HFFc6 (cell line): Measurements from ENCODE around the gene FEZ2. TPM values are rescaled to one million over a fixed set of nuclear protein-coding genes. Genes with fewer than 3 reads are reported as not detected.

Source experiments
- DNase-seq: peaks from one replicate; pipeline ENCODE4 v3.0.0-alpha.2; 2018
- H3K27ac Mint-ChIP-seq: 2 replicates; pipeline ENCODE4 v1.8.0; 2020; ENCODE audit warnings: mild to moderate bottlenecking, mixed read lengths
- H3K27me3 Mint-ChIP-seq: 2 replicates; pipeline ENCODE4 v1.8.0; 2021; ENCODE audit warnings: mild to moderate bottlenecking, moderate library complexity, mixed read lengths; ENCODE audit not compliant: insufficient read depth
- H3K36me3 Mint-ChIP-seq: 2 replicates; pipeline ENCODE4 v1.8.0; 2021; ENCODE audit warnings: low read depth, mixed read lengths
- H3K4me1 Mint-ChIP-seq: 2 replicates; pipeline ENCODE4 v1.8.0; 2020; ENCODE audit warnings: low read depth, mixed read lengths
- H3K4me3 Mint-ChIP-seq: 2 replicates; pipeline ENCODE4 v1.8.0; 2020; ENCODE audit warnings: mild to moderate bottlenecking, moderate library complexity, mixed read lengths
- H3K9me3 Mint-ChIP-seq: 2 replicates; pipeline ENCODE4 v1.8.0; 2020; ENCODE audit warnings: mild to moderate bottlenecking, mixed read lengths
- total RNA-seq, 6 experiments: library from RNA; stranded (reverse); fragmentation: NEBNext Ultra II Directional; extraction: Animal tissue kit (Norgen Biotek cat#: 25700); gene quantifications; 2 replicates in 1 of 6; 3 replicates in 5 of 6; pipeline ENCODE4 v1.2.3, GENCODE V29; 2021
- TF ChIP-seq, protein P1 (sequence below): fragments of 200-600 bp; sonication (generic); IDR thresholded peaks from 2 replicates; pipeline ENCODE4 v1.5.0; 2021; ENCODE audit warnings: antibody characterized with exemption, mild to moderate bottlenecking

The FEZ2 gene
- total RNA-seq, 6 experiments from 2014 or later: 113 to 126 (median 120) TPM

DNA sequence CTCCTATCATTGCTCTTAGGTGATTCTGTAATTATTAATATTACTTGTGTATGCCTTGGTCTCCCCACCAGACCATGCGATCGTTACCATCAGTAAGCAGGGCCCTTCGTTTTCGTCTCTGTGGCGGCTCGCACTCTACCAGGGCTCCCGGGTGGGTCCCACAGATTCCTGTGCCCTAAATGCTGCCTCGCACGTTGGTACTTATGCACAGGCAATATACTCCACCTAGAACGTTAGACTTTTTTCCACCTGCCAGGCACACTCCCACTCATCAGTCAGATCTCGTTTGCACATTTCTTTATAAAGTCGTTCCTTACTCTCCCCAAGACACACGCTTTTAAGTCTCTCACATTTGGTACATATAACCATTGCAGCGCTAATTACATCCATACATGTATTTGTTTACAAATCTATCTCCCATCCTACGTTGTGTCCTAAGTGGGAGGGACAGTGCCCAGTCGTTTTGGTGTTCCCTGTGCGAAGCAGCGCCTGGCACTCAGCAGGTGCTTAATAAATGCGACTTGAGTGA lies 901 bp downstream of the FEZ2 start:
- Mint-ChIP-seq H3K36me3 (peaks cover 48% of the 10 kb centered on the region), H3K4me1 (peaks cover 66% of the 10 kb centered on the region), H3K27me3 (no peaks in the 10 kb centered on the region; the same call in 1 of the 2 replicates), H3K27ac (peak overlapping the region; percentile 87), H3K4me3 (peak overlapping the region; percentile 93), H3K9me3 (peaks cover 21% of the 10 kb centered on the region)
- DNase-seq: no peak
- TF ChIP-seq, protein P1, sequence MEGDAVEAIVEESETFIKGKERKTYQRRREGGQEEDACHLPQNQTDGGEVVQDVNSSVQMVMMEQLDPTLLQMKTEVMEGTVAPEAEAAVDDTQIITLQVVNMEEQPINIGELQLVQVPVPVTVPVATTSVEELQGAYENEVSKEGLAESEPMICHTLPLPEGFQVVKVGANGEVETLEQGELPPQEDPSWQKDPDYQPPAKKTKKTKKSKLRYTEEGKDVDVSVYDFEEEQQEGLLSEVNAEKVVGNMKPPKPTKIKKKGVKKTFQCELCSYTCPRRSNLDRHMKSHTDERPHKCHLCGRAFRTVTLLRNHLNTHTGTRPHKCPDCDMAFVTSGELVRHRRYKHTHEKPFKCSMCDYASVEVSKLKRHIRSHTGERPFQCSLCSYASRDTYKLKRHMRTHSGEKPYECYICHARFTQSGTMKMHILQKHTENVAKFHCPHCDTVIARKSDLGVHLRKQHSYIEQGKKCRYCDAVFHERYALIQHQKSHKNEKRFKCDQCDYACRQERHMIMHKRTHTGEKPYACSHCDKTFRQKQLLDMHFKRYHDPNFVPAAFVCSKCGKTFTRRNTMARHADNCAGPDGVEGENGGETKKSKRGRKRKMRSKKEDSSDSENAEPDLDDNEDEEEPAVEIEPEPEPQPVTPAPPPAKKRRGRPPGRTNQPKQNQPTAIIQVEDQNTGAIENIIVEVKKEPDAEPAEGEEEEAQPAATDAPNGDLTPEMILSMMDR: no peak

DNA sequence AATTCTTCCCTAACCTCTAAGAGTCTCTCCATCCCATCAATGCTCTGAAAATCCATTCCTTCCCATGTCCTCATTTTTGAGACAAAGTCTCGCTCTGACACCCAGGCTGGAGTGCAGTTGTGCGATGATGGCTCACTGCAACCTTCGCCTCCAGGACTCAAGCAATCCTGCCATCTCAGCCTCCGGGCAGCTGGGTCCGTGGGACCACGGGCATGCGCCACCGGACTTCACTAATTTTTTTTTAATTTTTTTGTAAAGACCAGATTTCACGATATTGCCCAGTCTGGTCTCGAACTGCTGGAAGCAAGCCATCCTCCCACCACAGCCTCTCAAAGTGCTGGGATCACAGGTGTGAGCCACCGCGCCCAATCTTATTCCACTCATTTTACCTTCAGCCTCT lies 1.6 kb downstream of the FEZ2 start:
- peaks cover 73% of the 10 kb centered on the region for H3K4me1 Mint-ChIP-seq
- peaks cover 21% of the 10 kb centered on the region for H3K9me3 Mint-ChIP-seq
- H3K27me3 Mint-ChIP-seq: no peaks in the 10 kb centered on the region; the same call in 1 of the 2 replicates
- no peak for DNase-seq
- H3K4me3 Mint-ChIP-seq: peak overlapping the region; percentile 93
- H3K27ac Mint-ChIP-seq: peak overlapping the region; percentile 87; the same call in 1 of the 2 replicates
- TF ChIP-seq, protein P1: no peak
- H3K36me3 Mint-ChIP-seq: peaks cover 48% of the 10 kb centered on the region

DNA sequence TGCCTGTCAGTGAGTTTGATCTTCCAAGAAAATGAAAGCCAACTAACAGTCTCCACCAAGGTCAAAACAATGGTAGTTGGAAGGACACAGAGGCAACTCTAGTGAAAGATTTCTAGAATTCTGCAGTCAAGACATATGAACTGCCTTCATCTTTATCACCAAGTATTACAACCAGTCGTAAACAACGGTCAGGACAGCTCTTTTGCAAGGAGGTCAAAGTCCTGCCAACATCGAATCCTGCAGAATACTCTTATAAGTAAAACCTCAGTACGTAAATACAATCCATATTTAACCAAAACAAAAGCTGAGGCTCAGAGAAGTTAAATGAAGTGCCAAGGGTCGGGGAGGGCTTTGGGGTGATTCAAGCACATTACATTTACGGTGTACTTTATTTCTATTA lies 3.1 kb downstream of the FEZ2 start:
- TF ChIP-seq, protein P1: no peak
- no peaks in the 10 kb centered on the region; the same call in 1 of the 2 replicates for H3K27me3 Mint-ChIP-seq

DNA sequence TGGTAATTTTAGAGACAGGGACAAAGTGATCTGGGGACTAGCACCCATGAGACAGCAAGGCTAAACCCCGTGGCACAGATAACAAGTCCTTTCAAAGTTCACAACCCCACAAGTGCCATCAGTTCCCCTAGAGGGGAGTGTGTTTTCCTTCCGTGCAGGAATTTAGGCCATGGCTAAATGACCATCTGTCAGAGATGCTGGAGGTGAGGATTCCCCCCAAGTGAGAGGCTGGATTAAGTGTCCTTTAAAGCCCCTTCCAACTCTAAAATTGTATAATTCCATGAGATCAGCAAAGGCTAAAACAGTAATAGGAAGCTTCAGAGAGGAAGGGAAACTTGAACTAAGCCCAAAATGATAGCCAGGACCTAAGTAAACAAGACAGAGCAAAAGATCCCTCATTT lies 8.7 kb downstream of the FEZ2 start:
- TF ChIP-seq, protein P1: no peak

More for the DNA sequence above, 3.1 kb downstream of the FEZ2 start:
- Mint-ChIP-seq H3K4me3 (peak overlapping the region; percentile 21), H3K4me1 (peaks cover 87% of the 10 kb centered on the region), H3K36me3 (peaks cover 59% of the 10 kb centered on the region), H3K9me3 (peaks cover 21% of the 10 kb centered on the region), H3K27ac (no peak overlapping the region)
- DNase-seq: no peak

DNA sequence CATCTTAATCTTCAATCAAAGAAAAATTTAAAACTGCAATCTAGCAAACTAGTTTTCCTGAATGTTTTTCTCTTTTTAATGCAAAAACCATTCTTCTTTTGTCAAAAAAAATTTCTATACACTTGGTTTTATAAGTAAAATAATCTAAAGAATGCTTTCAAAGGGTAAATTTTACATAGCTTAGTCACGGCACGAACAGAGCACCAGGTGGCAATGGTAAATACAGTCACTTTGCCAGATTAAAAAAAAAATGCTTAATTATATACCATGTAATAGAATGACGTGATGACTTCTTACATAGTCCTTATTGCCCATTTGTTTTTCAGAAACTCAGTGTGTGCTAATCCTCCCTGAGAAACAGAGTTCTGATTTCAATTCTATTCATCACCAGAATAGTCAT lies 10.4 kb downstream of the FEZ2 start:
- Mint-ChIP-seq H3K36me3 (peaks cover 71% of the 10 kb centered on the region), H3K27me3 (no peaks in the 10 kb centered on the region), H3K4me3 (no peak overlapping the region; the same call in 1 of the 2 replicates), H3K4me1 (peaks cover 80% of the 10 kb centered on the region), H3K9me3 (no peaks in the 10 kb centered on the region), H3K27ac (no peak overlapping the region; the same call in 1 of the 2 replicates)
- no peak for DNase-seq
- TF ChIP-seq, protein P1: no peak

More for the DNA sequence above, 8.7 kb downstream of the FEZ2 start:
- DNase-seq: no peak
- no peak overlapping the region for H3K4me3 Mint-ChIP-seq
- H3K4me1 Mint-ChIP-seq: peaks cover 79% of the 10 kb centered on the region
- peak overlapping the region; percentile 34 for H3K27ac Mint-ChIP-seq
- H3K27me3 Mint-ChIP-seq: no peaks in the 10 kb centered on the region
- peaks cover 70% of the 10 kb centered on the region for H3K36me3 Mint-ChIP-seq
- H3K9me3 Mint-ChIP-seq: no peaks in the 10 kb centered on the region
